DOHH2 (cell line): ENCODE data around the gene DNAH3.

Experiments used
- CTCF ChIP-seq: fragments of 200-600 bp; sonication (generic); IDR thresholded peaks from one replicate; pipeline ENCODE4 v1.5.1; 2014; ENCODE audit warnings: antibody characterized with exemption, mild to moderate bottlenecking, low read depth, low read length; ENCODE audit not compliant: poor library complexity, severe bottlenecking
- EZH2phosphoT487 ChIP-seq: fragments of 200-600 bp; sonication (generic); IDR thresholded peaks from 2 replicates; pipeline ENCODE4 v1.6.1; 2017; ENCODE audit warnings: borderline replicate concordance, mild to moderate bottlenecking, antibody characterized with exemption, low read length, moderate library complexity, mixed read lengths

GRCh38 chr16:20910781-20911321 lies 239.8 kb downstream of the DNAH3 start:
- TF ChIP-seq CTCF = no peak
- TF ChIP-seq EZH2phosphoT487 = no peak
